H1 (cell line): ENCODE measurements around the gene CLIC3.

ENCODE experiments used
- ATF3 ChIP-seq: IDR thresholded peaks from 2 replicates; pipeline ENCODE4 v1.6.1; 2011; ENCODE audit warnings: low read depth, mild to moderate bottlenecking, low read length; ENCODE audit not compliant: insufficient read depth
- CEBPB ChIP-seq: IDR thresholded peaks from 2 replicates; pipeline ENCODE4 v1.6.1; 2012; ENCODE audit warnings: low read depth, low read length
- CTCF ChIP-seq, 3 experiments: IDR thresholded peaks; 1 replicate in 2 of 3; 2 replicates in 1 of 3; pipeline versions ENCODE4 v1.5.1 to v1.6.1; 2011; ENCODE audit warnings: low read length in 3 of 3, mild to moderate bottlenecking in 3 of 3, inconsistent platforms in 2 of 3, low read depth in 1 of 3, moderate library complexity in 1 of 3; ENCODE audit not compliant: insufficient read depth in 1 of 3; ENCODE audit errors: control extremely low read depth in 1 of 3
- JUN ChIP-seq: IDR thresholded peaks from 2 replicates; pipeline ENCODE4 v1.6.1; 2011; ENCODE audit warnings: low read depth, mild to moderate bottlenecking, improper control_type of control experiment, low read length
- MAX ChIP-seq: IDR thresholded peaks from 2 replicates; pipeline ENCODE4 v1.6.1; 2012; ENCODE audit warnings: inconsistent platforms
- NRF1 ChIP-seq: IDR thresholded peaks from 2 replicates; pipeline ENCODE4 v1.6.1; 2011; ENCODE audit warnings: mild to moderate bottlenecking, low read depth, low read length, improper control_type of control experiment
- POLR2AphosphoS5 ChIP-seq: IDR thresholded peaks from 2 replicates; pipeline ENCODE4 v1.6.1; 2011; ENCODE audit warnings: low read depth, low read length
- SIN3A ChIP-seq, 2 experiments: IDR thresholded peaks in 1 of 2; conservative IDR thresholded peaks in 1 of 2; 2 replicates each; pipeline ENCODE4 v1.6.1; 2011 to 2012; ENCODE audit warnings: low read length in 2 of 2, improper control_type of control experiment in 1 of 2, low read depth in 1 of 2, mild to moderate bottlenecking in 1 of 2
- TCF12 ChIP-seq: IDR thresholded peaks from 2 replicates; pipeline ENCODE4 v1.6.1; 2011; ENCODE audit warnings: low read depth, mild to moderate bottlenecking, low read length
- TEAD4 ChIP-seq: IDR thresholded peaks from 2 replicates; pipeline ENCODE4 v1.6.1; 2012; ENCODE audit warnings: low read depth, low read length, inconsistent platforms, mixed read lengths

- no peak for TF ChIP-seq CTCF (IDR thresholded peaks at IDR 0.05; ENCODE audit: control extremely low read depth in 1 of 3, insufficient read depth in 1 of 3, low read depth in 1 of 3, low read length in 3 of 3)
- TF ChIP-seq NRF1 = no peak
- no peak for TF ChIP-seq MAX
- no peak for TF ChIP-seq CEBPB
- TF ChIP-seq ATF3 = no peak
- TF ChIP-seq TEAD4 = no peak
- no peak for TF ChIP-seq TCF12
- no peak for TF ChIP-seq JUN
- TF ChIP-seq SIN3A (conservative IDR thresholded peaks at IDR 0.05 in 1 of 2, IDR thresholded peaks at IDR 0.05 in 1 of 2; ENCODE audit: low read depth in 1 of 2, low read length in 2 of 2) = no peak
- TF ChIP-seq POLR2AphosphoS5 = no peak
These were observed 13.9 kb downstream of the CLIC3 start, which contains the start of gene LCNL1 for GRCh38 chr9:136982232-136983051.
